Mammary epithelial cell (primary cell): ENCODE measurements around the gene MT1HL1.

Experiments
- EZH2 ChIP-seq: IDR thresholded peaks from 2 replicates; pipeline ENCODE4 v1.6.1; 2012; ENCODE audit warnings: low read length, inconsistent platforms, borderline replicate concordance
- TF ChIP-seq, protein P1 (sequence below), 2 donors: IDR thresholded peaks in 1 of 2; conservative IDR thresholded peaks in 1 of 2; 2 replicates each; pipeline ENCODE4 v1.5.1; 2011 to 2012; ENCODE audit warnings: inconsistent platforms in 2 of 2, low read length in 2 of 2, mild to moderate bottlenecking in 2 of 2, control low read depth in 1 of 2, low read depth in 1 of 2; ENCODE audit not compliant: insufficient read depth in 1 of 2; ENCODE audit errors: extremely low read depth in 1 of 2

DNA sequence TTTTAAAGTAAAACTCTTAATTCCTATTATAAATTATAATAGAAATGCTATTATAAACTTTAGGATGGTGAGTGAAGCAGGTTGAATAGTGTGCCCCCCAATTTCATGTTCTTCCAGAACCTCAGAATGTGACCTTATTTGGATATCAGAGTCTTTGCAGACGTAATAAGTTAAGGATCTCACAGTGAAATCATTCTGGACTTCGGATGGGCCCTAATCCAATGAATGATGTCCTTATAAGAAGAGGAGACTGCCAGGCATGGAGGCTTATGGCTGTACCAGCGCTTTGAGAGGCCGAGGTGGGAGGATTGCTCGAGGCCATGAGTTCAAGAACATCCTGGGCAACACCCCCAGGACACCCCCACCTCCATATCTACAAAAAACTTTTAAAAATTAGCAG, 9.4 kb upstream of the MT1HL1 start:
- TF ChIP-seq, protein P1, sequence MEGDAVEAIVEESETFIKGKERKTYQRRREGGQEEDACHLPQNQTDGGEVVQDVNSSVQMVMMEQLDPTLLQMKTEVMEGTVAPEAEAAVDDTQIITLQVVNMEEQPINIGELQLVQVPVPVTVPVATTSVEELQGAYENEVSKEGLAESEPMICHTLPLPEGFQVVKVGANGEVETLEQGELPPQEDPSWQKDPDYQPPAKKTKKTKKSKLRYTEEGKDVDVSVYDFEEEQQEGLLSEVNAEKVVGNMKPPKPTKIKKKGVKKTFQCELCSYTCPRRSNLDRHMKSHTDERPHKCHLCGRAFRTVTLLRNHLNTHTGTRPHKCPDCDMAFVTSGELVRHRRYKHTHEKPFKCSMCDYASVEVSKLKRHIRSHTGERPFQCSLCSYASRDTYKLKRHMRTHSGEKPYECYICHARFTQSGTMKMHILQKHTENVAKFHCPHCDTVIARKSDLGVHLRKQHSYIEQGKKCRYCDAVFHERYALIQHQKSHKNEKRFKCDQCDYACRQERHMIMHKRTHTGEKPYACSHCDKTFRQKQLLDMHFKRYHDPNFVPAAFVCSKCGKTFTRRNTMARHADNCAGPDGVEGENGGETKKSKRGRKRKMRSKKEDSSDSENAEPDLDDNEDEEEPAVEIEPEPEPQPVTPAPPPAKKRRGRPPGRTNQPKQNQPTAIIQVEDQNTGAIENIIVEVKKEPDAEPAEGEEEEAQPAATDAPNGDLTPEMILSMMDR (conservative IDR thresholded peaks at IDR 0.05 in 1 of 2, IDR thresholded peaks at IDR 0.05 in 1 of 2; ENCODE audit: extremely low read depth in 1 of 2, insufficient read depth in 1 of 2, low read depth in 1 of 2, low read length in 2 of 2), result no peak
- TF ChIP-seq EZH2, result no peak
